ENCODE measurements around the gene TAOK2.
A peak's percentile ranks its signal among the peaks of the same experiment; 100 is the strongest.
"Not testable (repeated sequence)": the region's sequence is repeated elsewhere in the genome, so short reads cannot be mapped to it uniquely, and the experiment has no call there.

The TAOK2 gene

GRCh38 chr16:30026449-30026848 lies 52.8 kb downstream of the TAOK2 start:
- DNase-seq, result no peak

- no peak for DNase-seq
Observed at GRCh38 chr16:30027588-30028437, 54.1 kb downstream of the TAOK2 start.

- no peak for DNase-seq
Observed at GRCh38 chr16:30028438-30029076, 54.9 kb downstream of the TAOK2 start.

GRCh38 chr16:30030011-30030685 lies 56.5 kb downstream of the TAOK2 start:
- no peak for DNase-seq

- DNase-seq, result no peak
Observed at GRCh38 chr16:30030841-30031413, 57.3 kb downstream of the TAOK2 start, which contains the start of gene TLCD3B. TLCD3B (minus strand) TSS chr16:30031271; CDS start chr16:30030527, 744 bp downstream.

GRCh38 chr16:30031477-30031918 lies 57.8 kb downstream of the TAOK2 start:
- no peak for DNase-seq

GRCh38 chr16:30032083-30032819 lies 58.6 kb downstream of the TAOK2 start:
- DNase-seq, result peak; percentile 63

- no peak for DNase-seq
Observed at GRCh38 chr16:30033270-30033669, 59.6 kb downstream of the TAOK2 start.

GRCh38 chr16:30040221-30040620 lies 66.6 kb downstream of the TAOK2 start:
- no peak for DNase-seq

GRCh38 chr16:30040690-30041089 lies 67.0 kb downstream of the TAOK2 start:
- DNase-seq, result not testable (repeated sequence)

GRCh38 chr16:30041841-30042240 lies 68.2 kb downstream of the TAOK2 start:
- DNase-seq, result no peak

Data from activated naive CD4-positive, alpha-beta T cell treated with anti-CD3 and anti-CD28 coated beads, Interleukin-2, amount 50 U/mL, for 16 hours (primary cell).